ENCODE results near the gene IL23R. TPM values are rescaled to one million over a fixed set of nuclear protein-coding genes. Genes with fewer than 3 reads are reported as not detected.

The IL23R gene
- total RNA-seq, 1 experiment from 2014 or later: not detected

- Mint-ChIP-seq H3K4me1 (peaks cover 6 to 10% of the 10 kb centered on the region in 2 experiments), H3K9me3 (peaks cover 9 to 13% of the 10 kb centered on the region in 2 experiments), H3K4me3 (no peak overlapping the region), H3K27me3 (ENCODE audit: low read depth) (peaks cover 25% of the 10 kb centered on the region), H3K27ac (no peak overlapping the region; a peak in 1 of 7 replicates), H3K36me3 (ENCODE audit: insufficient read depth in 1 of 3, low read depth in 3 of 3) (peaks cover 0 to 7% (median 3%) of the 10 kb centered on the region in 3 experiments; a peak in 2 of 7 replicates)
- Histone ChIP-seq H3K27ac (ENCODE audit: insufficient read length, low read depth, low read length) (no peak overlapping the region), H3K4me1 (ENCODE audit: insufficient read depth, low read length) (no peaks in the 10 kb centered on the region; the same call in 1 of the 2 replicates), H2BK20ac (ENCODE audit: low read depth, low read length, poor library complexity, severe bottlenecking) (no peak overlapping the region), H3K4me2 (ENCODE audit: insufficient read depth, insufficient read length, low read length) (no peak overlapping the region), H4K8ac (replicated peaks; ENCODE audit: insufficient read length, low read depth, low read length) (no peak overlapping the region), H3K23ac (ENCODE audit: insufficient read length, low read depth, low read length) (no peak overlapping the region), H3K9me3 (ENCODE audit: control insufficient read depth, low read depth, low read length) (no peaks in the 10 kb centered on the region), H2AK5ac (ENCODE audit: insufficient read length, low read length) (no peak overlapping the region), H3K14ac (ENCODE audit: insufficient read depth, low read length) (no peak overlapping the region), H3K79me1 (ENCODE audit: insufficient read depth, low read depth, low read length, poor library complexity, severe bottlenecking) (no peaks in the 10 kb centered on the region), H3K27me3 (ENCODE audit: insufficient read depth, low read length) (no peaks in the 10 kb centered on the region), H4K20me1 (ENCODE audit: control insufficient read depth, insufficient read depth, insufficient read length) (no peaks in the 10 kb centered on the region), H4K5ac (ENCODE audit: insufficient read length, low read depth, low read length) (no peak overlapping the region), H4K91ac (ENCODE audit: insufficient read length, low read depth, low read length) (no peak overlapping the region), H3K4ac (ENCODE audit: low read depth, low read length) (no peak overlapping the region), H3T11ph (ENCODE audit: low read length) (no peak overlapping the region), H3K56ac (ENCODE audit: insufficient read length, low read depth, low read length) (no peak overlapping the region), H2BK5ac (ENCODE audit: insufficient read length, low read length) (no peak overlapping the region), H3K9ac (ENCODE audit: extremely low read depth, insufficient read length, low read length) (no peak overlapping the region), H2BK120ac (ENCODE audit: low read depth, low read length, poor library complexity, severe bottlenecking) (no peak overlapping the region), H3K79me2 (ENCODE audit: insufficient read depth, low read length) (no peaks in the 10 kb centered on the region), H2AFZ (ENCODE audit: low read length) (no peak overlapping the region), H3K18ac (ENCODE audit: insufficient read length, low read depth, low read length) (no peak overlapping the region), H3K23me2 (ENCODE audit: insufficient read length, low read depth, low read length, poor library complexity, severe bottlenecking) (no peaks in the 10 kb centered on the region), H2BK15ac (ENCODE audit: low read depth, low read length) (no peak overlapping the region), H2BK12ac (ENCODE audit: insufficient read length, low read depth, low read length) (no peak overlapping the region)
- no peak for TF ChIP-seq CTCF (conservative IDR thresholded peaks at IDR 0.05)
- no peak for DNase-seq
- no CpG with 5 or more reads among the region's 1 CpG for WGBS (ENCODE audit: extremely low coverage, insufficient read length, low lambda C conversion rate)
Observed at GRCh38 chr1:67227196-67227595, 60.9 kb downstream of the IL23R start.

All from H9 (cell line).